Measurements from ENCODE around the gene INSYN2B. TPM values are rescaled to one million over a fixed set of nuclear protein-coding genes. Genes with fewer than 3 reads are reported as not detected.

INSYN2B gene
- total RNA-seq, 1 experiment from 2014 or later: 0.97 TPM

DNA sequence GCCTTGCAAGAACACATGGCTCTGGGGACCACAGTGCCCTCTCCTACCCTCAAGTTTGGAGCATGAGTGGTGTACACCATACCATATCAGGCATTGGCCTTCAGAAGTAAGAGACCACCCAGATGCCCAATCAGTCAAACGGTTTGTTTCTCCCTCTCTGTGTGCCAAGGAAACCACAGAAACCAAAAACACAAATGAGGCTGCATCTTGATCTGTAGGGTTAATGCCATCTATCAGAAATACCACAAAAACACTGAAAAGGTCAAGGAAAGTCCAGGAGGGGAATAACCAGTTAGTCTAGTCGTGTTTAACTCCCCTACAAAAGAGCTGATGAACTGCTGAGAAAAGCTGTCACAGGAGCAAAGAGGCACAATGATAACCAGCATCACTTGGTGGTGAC lies 78.4 kb downstream of the INSYN2B start:
- no peak for DNase-seq (ENCODE audit: extremely low read depth, low read depth)

DNA sequence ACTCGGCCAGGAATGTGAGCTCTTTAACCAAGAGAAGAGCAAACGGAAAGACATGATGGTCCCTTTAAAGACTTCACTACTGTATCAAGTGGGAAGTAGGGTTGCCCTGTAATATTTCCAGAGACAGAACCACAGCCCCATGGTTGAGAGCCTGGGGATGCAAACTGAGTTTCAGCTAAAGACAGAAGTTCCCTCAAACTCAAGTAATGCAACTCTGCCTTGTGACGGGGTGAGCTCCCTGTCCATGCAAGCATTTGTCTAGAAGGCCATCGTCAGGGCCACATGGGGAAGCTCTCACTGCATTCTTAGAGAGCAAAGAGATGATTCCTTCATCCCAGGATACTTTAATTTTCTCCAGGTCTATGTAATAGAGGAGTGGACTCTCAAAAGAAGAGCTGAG lies 82.8 kb downstream of the INSYN2B start:
- no peak for DNase-seq (ENCODE audit: extremely low read depth, low read depth)

DNA sequence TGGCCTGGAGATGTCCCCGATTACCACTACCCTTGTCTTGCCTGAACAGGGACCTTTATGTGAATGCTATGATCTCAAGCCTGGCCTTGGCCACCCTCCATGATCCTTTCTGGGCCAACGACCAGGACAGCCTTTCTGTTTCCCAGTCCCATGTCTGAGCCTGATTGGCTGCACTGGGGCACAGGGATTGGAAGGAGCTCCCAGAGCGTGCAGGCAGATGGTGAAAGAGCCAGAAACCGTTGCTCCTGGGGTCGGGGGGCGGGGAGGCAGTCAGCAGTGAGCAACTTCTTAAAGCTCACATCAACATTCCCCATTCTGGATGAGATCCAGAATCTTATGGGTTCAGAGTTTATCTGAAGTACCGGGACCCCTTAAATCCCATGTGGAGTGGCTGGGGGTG lies 84.4 kb downstream of the INSYN2B start:
- no peak for DNase-seq (ENCODE audit: extremely low read depth, low read depth)

DNA sequence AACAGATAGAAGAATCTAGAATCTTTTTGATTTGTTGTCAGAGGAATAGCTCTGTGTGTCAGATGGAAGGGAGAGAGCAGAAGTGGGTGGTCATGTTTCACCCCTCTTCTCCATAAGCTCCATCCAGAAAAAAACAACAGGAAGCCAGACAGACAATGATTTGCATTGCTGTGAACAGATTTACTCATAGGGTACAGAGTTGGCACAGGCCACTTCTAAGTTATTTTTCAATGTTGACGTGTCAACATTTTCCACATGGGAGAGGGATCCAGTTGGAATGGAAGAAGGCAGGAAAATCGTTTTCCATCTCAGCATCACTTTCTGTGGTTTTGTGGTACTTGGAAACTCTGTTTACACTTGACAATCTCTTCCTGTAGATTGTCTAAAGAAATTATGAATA lies 86.7 kb downstream of the INSYN2B start:
- no peak for DNase-seq (ENCODE audit: extremely low read depth, low read depth)

DNA sequence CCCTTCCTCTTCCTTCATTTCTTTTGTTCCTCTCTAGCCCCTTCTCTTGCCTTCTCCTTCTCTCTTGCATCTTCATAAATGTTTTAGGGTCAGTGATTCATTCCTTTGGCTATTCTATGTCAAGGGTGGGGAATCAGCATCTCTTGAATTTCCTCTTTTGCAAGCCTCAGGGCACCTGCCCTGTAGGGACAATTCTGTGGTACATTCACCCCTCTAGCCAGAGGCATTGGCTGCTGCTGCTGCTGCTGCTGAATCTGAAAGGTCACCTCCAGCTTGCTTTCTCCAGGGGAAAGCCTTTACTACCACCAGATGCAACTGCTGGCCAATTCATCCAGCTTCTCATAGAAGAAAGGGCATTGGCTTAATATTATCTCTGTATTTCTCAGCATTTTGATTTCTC lies 87.3 kb downstream of the INSYN2B start:
- DNase-seq (ENCODE audit: extremely low read depth, low read depth): no peak

DNA sequence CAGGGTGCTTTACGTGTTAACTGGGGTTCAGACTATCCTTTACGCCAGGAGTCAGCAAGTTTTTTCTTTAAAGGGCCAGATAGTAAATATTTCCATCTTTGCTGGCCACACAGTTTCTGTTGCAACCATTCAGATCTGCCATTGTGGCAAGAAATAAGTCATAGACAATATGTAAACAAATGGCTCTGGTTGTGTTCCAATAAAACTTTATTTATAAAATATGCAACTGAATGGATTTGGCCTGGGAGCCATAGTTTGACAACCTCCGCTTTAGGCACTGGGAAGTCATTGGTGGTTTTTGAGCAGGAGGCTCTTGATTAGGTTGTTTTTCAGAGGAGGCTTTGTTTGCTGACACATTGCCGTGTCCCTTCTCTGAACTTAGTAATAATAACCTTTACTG lies 90.7 kb downstream of the INSYN2B start:
- DNase-seq (ENCODE audit: extremely low read depth, low read depth): no peak

DNA sequence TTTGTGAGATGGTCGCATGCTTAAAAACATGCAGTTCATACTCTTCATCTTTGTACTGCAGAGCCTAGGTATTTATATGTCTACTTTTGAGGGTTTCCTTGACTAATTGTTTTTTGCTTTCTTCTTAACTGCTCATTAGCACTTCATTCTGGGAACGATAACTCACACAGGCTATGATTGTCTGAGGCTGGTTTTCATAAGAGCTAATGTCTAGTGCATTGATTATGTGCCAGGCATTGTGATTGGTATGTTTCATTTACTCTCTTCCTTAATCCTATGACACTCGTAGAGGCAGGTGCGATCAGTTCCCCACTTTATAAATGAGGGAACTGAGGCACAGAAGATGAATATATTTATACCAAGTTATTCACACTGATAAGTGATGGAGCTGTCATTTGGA lies 93.6 kb downstream of the INSYN2B start:
- no peak for DNase-seq (ENCODE audit: extremely low read depth, low read depth)

DNA sequence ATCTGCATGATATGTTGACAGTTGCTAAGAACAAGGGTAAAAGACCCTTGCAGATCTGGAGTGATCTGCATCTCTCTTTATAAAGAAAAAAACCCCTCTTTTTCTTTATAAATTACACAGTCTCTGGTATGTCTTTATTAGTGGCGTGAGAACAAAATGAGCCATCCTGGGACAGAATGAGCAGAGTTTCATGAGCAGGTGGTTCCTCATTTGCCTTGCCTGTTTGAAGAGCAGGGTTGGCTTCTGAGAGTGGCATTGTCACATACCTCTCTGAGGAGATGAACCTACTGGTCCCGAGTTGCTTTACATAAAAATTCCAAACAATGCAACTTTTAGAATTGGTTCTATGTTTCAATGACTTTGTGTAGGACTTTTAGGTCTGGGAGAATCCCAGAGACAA lies 94.3 kb downstream of the INSYN2B start:
- no peak for DNase-seq (ENCODE audit: extremely low read depth, low read depth)

DNA sequence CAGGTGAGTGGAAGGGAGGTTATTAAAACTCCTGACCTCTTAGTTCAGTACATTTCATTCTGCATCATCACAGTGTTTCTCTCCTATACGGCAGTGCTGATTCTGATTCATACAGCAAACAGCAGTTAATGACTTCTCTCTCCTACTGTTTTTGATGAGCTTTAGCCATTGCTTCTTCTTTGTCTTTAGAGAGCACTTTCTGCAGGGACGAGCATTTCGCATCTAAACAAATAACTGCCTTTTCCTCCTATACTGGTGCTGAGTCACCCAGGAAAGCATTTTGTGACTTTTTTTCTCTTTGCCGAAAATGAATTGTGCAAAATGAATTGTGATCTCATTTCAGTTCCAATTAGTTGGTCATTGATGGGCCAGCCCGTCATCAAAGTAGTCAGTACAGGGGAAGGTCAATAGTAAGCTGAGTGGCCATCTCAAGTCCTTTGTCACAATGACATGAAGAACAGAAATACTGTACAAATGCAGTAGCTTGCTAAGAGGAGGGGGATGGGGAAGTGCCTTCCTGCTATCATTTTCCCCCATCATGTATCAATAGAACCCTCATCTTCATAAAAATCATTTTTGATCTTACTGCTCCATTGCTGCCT lies 98.5 kb downstream of the INSYN2B start:
- no peak for DNase-seq (ENCODE audit: extremely low read depth, low read depth)

DNA sequence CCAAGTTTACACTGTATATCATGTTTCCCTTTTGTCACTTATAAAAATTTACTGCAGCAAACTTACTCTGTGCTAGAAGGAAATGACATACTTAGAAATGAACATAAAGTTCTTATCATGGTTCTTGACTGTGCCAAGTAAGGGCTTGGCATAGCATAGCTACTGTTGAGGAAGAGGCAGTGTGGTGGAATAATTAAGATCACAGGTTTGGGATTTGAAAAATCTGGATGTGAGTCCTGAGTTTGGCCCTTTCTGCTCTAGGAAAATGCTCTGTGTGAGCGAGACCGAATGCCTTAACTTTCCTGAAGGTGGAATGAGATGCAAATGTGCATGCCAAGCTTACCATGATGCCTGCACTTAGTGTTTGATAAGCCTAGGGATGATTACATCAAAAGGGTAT lies 99.5 kb downstream of the INSYN2B start:
- no peak for DNase-seq (ENCODE audit: extremely low read depth, low read depth)

DNA sequence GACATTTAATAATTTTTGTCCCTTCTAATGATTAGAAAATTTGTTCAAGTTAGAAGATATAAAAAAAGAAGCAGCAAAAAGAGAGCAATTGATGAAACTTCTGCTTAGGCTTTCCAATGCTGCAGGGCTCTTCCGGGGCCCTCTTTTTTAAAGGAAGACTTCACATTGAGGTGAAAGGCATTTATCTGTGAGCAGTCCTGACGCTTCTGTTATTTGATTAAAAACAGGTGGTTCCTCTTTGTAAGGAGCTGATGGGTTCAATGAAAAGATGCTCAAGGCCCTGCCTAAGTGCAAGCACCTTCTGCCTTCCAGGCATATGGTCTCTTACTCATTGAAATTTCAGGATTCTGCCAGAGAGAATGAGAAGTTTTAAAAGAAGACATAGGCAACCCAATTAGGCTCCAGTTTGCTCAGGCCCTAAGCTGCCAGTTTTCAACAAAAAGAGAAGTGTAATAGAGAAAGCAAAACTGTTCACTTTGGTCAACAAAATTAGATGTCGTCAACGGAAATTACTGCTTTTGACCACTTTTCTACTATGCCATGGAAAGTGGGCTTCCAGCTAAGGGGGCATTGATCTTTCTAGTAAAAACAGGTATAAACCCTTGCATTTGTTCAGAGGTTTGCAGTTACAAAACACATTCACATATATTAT lies 100.2 kb downstream of the INSYN2B start:
- no peak for DNase-seq (ENCODE audit: extremely low read depth, low read depth)

DNA sequence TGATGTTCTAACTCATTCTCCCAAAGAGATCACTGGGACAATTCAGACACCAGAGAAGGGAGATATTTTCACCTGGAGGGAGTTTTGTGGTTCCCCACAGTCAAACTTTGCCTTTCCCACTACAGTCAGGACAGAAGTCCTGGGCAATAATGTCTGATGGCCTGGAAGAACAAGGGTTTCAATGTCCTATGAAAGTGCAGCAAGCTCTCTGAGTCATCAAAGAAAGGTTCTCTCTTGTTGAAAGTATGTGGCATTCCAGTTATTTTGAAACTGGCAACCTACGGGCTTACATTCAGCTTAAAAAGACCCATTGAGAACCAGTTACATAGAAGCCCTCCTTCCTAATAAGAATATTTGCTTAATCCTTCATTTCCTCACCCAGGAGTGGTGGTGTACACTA lies 103.9 kb downstream of the INSYN2B start:
- no peak for DNase-seq (ENCODE audit: extremely low read depth, low read depth)

DNA sequence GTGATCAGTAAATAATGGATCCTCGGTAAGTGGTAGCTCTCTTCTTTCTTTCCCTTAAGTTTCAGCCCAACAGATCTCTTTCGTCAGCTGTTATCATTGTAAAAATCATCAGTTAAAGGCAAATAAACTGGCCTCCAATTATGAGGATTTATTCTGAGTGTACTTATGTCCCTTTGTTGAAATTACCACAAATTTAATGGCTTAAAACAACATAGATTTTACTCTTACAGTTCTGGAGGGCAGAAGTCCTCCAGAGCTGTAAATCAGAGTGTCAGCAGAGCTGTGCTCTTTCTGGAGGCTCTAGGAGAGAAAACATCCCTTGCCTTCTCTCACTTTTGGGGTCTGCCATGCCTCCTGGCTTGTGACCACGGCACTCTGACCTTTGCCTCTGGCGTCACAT lies 104.6 kb downstream of the INSYN2B start:
- DNase-seq (ENCODE audit: extremely low read depth, low read depth): no peak

DNA sequence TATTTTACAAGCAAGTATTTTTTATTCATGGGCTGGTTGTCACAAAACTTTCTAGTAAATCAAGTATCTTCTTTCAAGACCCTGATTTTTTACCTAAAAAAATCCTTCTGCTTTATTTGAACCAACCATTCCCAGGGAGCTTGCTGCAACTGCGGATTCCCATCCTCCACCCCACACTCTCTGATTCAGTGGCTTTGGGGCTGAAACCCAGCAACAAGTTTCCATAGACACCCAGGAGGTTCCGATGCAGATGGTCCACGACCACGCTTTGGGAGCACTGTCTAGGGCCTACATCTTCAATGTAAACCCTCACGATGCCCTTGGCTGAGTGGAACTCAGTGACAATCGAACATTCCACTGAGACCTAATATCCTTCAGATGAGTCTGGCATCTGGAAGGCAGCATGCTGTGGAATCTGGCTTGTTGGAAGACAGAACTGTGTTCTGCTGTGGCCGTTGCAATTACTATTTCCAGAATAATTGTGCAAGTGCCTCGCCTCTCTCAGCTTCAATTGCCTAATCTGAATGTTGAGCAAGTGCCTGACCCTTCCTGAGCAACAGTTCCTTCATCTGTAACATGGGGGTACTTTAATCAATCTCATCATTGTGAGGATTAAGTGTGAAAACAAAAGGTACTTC lies 105.1 kb downstream of the INSYN2B start:
- DNase-seq (ENCODE audit: extremely low read depth, low read depth): no peak

DNA sequence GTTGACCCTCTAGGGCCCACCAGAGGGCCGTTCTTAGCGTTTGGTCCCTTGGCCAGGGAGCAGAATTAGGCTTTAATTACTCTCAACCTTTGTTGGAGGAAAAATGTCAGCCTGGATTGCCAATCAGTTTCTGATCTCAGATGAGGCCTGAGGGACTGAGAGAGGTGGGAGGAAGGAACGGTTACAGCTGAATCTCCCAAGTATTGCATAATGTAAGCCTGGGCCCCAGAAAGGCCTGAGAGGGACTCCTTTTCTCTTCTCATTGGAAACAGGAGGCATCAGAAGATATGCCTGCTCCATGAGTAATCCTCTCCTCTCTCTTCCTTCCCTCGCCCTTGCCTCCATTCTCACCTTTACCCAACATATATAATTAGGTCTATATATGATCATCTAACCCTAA lies 105.7 kb downstream of the INSYN2B start:
- no peak for DNase-seq (ENCODE audit: extremely low read depth, low read depth)

DNA sequence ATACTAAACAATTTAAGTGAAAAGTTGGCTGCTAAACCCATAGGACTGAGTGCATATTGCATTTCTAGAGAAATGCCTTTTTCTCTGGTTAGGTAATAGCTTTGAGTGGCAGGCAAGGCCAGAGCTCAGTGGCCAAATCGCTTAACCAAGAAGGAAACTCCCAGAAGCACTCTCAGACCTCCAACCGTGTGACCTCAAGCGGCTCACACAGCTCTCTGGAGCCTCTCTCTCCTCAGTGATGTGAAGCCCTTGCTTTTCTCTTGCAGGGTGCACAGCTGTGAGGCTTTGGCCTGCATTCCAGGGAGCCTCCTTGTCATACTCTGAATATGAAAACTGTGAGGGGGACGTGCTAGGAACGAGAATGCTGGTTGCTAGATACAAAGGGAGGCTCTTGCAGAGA lies 106.7 kb downstream of the INSYN2B start:
- no peak for DNase-seq (ENCODE audit: extremely low read depth, low read depth)

DNA sequence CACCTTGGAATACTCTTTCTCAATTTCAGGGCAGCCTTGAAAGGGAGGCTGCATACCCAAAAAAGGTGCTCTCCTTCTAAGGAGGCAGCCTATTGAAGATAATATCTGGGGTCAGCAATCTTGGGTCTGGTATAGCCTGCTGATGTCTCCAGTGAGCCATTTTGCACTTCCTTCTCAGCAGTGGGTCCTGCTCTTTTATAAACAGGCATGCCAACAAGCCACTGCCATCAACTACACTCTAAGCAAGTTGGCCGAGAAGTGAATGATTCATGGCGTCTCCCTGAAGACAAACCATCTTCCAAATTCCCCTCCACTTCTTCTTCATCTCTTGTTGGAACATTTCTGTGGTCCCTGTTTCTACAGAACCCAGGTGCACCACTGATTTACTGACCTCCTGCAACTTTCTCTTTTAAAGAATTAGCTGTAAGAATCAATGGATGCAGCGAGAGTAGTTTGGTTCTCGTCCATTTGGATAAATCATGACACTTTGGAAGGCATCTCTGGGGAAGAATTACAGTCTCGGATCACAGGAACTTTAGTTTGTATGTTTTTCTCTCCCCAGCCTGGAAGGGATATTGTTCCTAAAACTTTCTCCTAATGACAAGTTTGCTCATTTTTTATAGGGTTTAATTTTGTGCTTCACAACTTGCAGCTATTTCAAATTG lies 108.3 kb downstream of the INSYN2B start:
- no peak for DNase-seq (ENCODE audit: extremely low read depth, low read depth)

DNA sequence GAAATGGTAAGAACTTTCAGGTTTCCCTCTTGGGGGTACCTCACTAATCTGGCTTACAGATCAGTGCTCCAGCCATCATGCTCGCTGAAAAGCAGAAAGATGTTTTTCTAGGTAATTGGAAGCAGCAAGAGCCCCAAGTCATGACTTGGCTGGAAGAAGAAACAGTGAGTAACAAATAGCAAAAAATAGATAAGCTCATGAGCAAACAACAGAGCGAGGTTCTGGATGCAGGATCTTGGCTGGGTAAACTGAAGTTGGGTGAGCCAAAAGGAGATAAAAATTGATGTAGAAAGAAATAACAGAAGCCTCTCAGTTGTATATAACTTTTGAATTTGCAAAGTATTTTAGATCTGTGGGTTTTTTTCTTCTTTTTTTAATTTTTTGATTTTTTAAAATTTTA lies 110.1 kb downstream of the INSYN2B start:
- no peak for DNase-seq (ENCODE audit: extremely low read depth, low read depth)

DNA sequence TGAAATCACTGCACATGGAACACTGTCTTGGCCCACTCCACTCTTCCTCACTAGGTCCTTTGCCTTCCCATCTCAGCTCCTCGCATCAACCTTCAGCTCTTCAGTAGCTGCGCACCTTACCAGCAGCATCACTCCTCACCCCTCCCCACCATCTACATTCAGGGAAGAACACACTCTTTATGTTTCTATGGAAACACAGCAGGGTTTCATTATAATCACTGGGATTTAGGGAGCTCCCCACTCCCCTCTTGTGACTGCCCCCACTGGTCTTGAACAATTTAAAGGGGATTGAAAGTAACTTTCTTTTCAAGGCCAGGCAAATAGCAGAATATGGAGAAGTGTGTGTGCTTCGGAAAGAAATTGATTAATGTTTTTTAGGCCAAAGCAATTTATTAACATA lies 111.2 kb downstream of the INSYN2B start:
- no peak for DNase-seq (ENCODE audit: extremely low read depth, low read depth)

DNA sequence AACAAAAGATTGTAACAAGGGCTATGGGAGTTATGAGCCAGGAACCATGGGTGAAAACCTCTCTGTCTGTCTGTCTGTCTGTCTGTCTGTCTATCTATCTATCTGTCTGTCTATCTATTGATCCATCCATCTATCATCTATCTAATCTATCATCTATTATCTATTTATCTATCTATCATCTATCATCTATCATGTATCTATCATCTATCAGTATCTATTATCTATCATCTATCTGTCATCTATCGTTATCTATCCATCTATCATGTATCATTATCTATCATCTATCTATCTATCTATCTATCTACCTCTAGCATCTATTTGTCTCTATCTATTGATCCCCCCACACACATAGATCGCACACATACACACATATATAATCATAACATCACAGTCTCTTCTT lies 112.9 kb downstream of the INSYN2B start:
- no peak for DNase-seq (ENCODE audit: extremely low read depth, low read depth)

DNA sequence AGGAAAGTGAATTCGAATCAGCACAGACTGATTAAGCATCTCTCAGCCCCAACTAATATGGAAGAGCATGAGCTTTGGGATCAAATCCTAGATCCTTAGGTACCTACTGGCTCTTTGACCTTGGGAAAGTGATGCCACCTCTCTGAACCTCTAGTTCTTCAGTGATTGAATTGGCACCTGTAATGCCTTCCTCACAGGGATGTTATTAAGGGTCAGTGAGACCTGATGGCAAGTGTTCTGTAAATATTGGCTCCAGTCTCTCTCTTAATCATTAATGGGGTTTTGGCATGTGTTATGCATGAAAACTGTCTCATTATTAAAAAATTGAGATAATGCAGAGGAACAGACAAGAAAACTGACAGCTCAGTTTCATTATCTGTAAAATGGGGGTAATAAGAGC lies 115.8 kb downstream of the INSYN2B start:
- DNase-seq (ENCODE audit: extremely low read depth, low read depth): no peak

DNA sequence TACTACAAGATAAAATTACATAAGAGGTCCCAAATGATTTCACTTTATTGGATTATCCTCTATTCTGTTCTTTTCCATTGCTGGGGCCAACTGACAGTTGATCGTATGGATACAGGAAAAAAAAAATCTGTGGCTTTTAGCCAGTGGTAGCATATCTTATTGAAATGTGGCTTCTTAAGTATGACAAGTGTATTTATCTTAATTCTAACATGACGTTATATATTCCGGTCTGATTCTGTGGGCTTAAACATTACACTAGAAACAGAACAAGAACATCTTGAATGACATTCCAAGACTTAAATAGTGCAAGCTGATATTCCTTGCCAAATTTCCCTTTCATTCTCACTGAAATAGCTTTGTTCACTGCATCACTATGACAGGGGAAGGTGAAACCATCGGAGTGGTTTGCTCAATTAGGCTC lies 117.9 kb downstream of the INSYN2B start:
- no peak for DNase-seq (ENCODE audit: extremely low read depth, low read depth)
